Suprapubic skin (tissue), 3 donors: ENCODE results near the gene PEX11A.

ENCODE experiments used
- CTCF ChIP-seq, 2 donors: fragments of 200-600 bp in 1 of 2; fragments of 450-650 bp in 1 of 2; sonication (generic) in 1 of 2; IDR thresholded peaks; one replicate each; pipeline ENCODE4 v1.5.1; 2016 to 2019; ENCODE audit warnings: antibody characterized with exemption in 2 of 2, mild to moderate bottlenecking in 1 of 2, moderate library complexity in 1 of 2
- POLR2A ChIP-seq, 2 donors: fragments of 450-650 bp; IDR thresholded peaks; one replicate each; pipeline ENCODE4 v1.6.1; 2017; ENCODE audit warnings: antibody characterized with exemption in 2 of 2, mild to moderate bottlenecking in 2 of 2, moderate library complexity in 2 of 2

DNA sequence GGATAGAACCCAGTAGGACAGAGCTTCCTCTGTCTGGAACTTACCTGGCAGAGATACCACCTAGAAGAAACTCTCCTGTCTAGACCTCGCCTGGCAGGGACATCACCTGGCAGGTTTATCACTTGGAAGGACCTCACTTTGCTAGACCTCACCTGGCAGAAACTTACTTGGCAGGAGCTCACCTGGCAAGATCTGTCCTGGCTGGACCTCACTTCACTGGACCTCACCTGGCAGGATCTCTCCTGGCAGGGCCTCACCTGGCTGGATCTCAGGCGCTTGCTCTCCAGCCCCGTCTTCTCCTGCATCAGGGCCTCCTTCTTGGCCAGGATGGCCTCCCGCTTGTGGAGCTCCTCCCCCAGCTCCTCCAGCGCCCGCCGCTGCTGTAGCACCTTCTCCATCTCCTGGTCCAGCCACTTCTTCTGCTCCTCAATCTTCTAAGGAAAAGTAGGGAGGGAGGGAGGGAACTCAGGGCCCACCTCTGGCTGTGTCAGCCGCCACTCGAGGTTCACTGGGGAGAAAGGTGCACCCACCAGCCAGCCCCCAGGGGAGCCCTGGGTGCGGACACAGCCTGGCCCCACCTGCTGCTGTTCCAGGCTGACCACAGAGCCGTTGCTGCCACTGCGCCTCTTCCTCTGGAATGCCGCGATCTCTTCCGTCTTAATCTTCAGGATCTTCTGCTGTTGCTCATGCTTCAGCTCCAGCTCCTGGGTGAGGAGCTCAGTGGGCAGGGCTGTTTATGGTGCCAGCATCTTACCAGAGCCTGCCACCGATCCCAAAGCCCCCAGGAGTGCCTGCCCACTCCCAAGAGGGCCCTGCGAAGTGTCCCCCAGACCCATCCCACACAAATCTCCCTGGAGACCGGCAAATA, 57.8 kb downstream of the PEX11A start:
- TF ChIP-seq POLR2A (IDR thresholded peaks at IDR 0.05) (no peak), CTCF (IDR thresholded peaks at IDR 0.05) (no peak)
